Measurements from ENCODE around the gene TMCC3.

GRCh38 chr12:94689002-94689645, 38.8 kb upstream of the TMCC3 start:
- TF ChIP-seq, protein P1, sequence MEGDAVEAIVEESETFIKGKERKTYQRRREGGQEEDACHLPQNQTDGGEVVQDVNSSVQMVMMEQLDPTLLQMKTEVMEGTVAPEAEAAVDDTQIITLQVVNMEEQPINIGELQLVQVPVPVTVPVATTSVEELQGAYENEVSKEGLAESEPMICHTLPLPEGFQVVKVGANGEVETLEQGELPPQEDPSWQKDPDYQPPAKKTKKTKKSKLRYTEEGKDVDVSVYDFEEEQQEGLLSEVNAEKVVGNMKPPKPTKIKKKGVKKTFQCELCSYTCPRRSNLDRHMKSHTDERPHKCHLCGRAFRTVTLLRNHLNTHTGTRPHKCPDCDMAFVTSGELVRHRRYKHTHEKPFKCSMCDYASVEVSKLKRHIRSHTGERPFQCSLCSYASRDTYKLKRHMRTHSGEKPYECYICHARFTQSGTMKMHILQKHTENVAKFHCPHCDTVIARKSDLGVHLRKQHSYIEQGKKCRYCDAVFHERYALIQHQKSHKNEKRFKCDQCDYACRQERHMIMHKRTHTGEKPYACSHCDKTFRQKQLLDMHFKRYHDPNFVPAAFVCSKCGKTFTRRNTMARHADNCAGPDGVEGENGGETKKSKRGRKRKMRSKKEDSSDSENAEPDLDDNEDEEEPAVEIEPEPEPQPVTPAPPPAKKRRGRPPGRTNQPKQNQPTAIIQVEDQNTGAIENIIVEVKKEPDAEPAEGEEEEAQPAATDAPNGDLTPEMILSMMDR (IDR thresholded peaks at IDR 0.05) = no peak
- no peak for TF ChIP-seq POLR2A (IDR thresholded peaks at IDR 0.05)

Measured in uterus (tissue), 2 donors.